Breast epithelium (tissue), 4 donors: ENCODE results near the gene PSIP1. TPM values are rescaled to one million over a fixed set of nuclear protein-coding genes. Genes with fewer than 3 reads are reported as not detected.

ENCODE experiments used
- DNase-seq, 2 donors: peaks; one replicate each; pipeline ENCODE4 v3.0.0-alpha.2; 2019; ENCODE audit warnings: low spot score in 2 of 2
- H3K27ac ChIP-seq, 2 donors: fragments of 200-600 bp; sonication (generic) in 1 of 2; one replicate each; pipeline ENCODE4 v1.5.1; 2016 to 2019; ENCODE audit warnings: mild to moderate bottlenecking in 1 of 2
- H3K27me3 ChIP-seq, 2 donors: fragments of 200-600 bp; sonication (generic) in 1 of 2; one replicate each; pipeline versions ENCODE4 v1.5.1 to v1.6.0; 2017 to 2019; ENCODE audit warnings: control low read depth in 1 of 2, mild to moderate bottlenecking in 1 of 2
- H3K36me3 ChIP-seq: fragments of 200-600 bp; one replicate; pipeline ENCODE4 v1.5.1; 2019
- H3K4me1 ChIP-seq, 2 donors: fragments of 200-600 bp; sonication (generic); one replicate each; pipeline ENCODE4 v1.5.1; 2016 to 2019; ENCODE audit warnings: control low read depth in 1 of 2
- H3K4me3 ChIP-seq, 3 donors: fragments of 200-600 bp; sonication (generic); 1 replicate in 2 of 3; 2 replicates in 1 of 3; pipeline ENCODE4 v1.5.1; 2016 to 2019; ENCODE audit warnings: mild to moderate bottlenecking in 3 of 3, moderate library complexity in 2 of 3
- H3K9me3 ChIP-seq, 2 donors: fragments of 200-600 bp; sonication (generic) in 1 of 2; one replicate each; pipeline ENCODE4 v1.5.1; 2016 to 2019; ENCODE audit warnings: control low read depth in 1 of 2
- POLR2A ChIP-seq: fragments of 450-650 bp; IDR thresholded peaks from one replicate; pipeline ENCODE4 v1.6.1; 2016; ENCODE audit warnings: antibody characterized with exemption, mild to moderate bottlenecking, moderate library complexity
- POLR2AphosphoS5 ChIP-seq, 3 donors: sonication (generic); formaldehyde crosslinking; IDR thresholded peaks; one replicate each; pipeline ENCODE4 v1.6.1; 2017; ENCODE audit warnings: antibody characterized with exemption in 3 of 3
- intact Hi-C: fragments of 100-400 bp; cut with DNase I; formaldehyde crosslinking; loops from one replicate; pipeline ENCODE4 v1.15.1; 2023; ENCODE audit warnings: low total_unique reads
- total RNA-seq, 3 donors: library from RNA; depleted of rRNA; stranded (reverse); fragments of >200 nt; gene quantifications; one replicate each; pipeline ENCODE4 v1.1.0, GENCODE V29; 2016
- TF ChIP-seq, protein P1 (sequence below), 3 donors: fragments of 450-650 bp; IDR thresholded peaks; one replicate each; pipeline ENCODE4 v1.5.1; 2016 to 2017; ENCODE audit warnings: antibody characterized with exemption in 3 of 3, mild to moderate bottlenecking in 3 of 3, moderate library complexity in 3 of 3

The PSIP1 gene
- total RNA-seq, 3 donors from 2014 or later = 28.0 to 39.1 (median 39.0) TPM

DNA sequence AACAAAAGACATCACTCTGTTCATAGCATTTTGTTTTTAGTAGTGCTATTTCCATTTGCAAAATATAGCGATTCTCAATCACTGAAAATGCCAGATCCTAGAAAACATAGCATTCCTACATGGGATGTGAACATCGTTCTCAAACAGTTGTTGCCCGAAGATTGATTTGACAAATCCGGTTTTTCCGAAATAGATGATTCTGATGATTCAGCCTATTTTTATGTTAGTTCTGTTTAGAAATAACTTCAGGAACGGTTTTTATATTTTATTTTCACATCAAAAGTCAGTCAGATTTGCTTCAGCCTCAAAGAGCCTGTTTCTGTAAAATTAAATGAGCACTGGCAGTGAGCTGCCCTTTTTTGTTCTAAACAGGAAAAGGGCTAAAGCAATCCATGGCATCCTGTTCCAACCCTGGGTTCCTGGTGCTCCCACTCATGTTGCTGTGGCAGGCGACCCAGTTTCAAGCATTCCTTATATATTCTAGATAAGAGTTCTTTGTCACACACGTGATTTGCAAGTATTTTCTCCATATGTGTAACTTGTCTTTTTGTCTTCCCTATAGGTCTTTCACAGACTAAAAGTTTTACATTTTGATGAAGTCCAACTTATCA, 14.2 kb upstream of the PSIP1 start:
- no peak for DNase-seq
- no peaks in the 10 kb centered on the region for H3K9me3 ChIP-seq
- H3K4me3 ChIP-seq = no peak overlapping the region
- no peaks in the 10 kb centered on the region for H3K4me1 ChIP-seq
- H3K27me3 ChIP-seq = no peaks in the 10 kb centered on the region
- H3K27ac ChIP-seq = no peak overlapping the region
- TF ChIP-seq, protein P1, sequence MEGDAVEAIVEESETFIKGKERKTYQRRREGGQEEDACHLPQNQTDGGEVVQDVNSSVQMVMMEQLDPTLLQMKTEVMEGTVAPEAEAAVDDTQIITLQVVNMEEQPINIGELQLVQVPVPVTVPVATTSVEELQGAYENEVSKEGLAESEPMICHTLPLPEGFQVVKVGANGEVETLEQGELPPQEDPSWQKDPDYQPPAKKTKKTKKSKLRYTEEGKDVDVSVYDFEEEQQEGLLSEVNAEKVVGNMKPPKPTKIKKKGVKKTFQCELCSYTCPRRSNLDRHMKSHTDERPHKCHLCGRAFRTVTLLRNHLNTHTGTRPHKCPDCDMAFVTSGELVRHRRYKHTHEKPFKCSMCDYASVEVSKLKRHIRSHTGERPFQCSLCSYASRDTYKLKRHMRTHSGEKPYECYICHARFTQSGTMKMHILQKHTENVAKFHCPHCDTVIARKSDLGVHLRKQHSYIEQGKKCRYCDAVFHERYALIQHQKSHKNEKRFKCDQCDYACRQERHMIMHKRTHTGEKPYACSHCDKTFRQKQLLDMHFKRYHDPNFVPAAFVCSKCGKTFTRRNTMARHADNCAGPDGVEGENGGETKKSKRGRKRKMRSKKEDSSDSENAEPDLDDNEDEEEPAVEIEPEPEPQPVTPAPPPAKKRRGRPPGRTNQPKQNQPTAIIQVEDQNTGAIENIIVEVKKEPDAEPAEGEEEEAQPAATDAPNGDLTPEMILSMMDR (IDR thresholded peaks at IDR 0.05) = no peak
- TF ChIP-seq POLR2AphosphoS5 (IDR thresholded peaks at IDR 0.05) (no peak), POLR2A (no peak)
- intact Hi-C loops = no loop called here
- H3K36me3 ChIP-seq = no peaks in the 10 kb centered on the region

DNA sequence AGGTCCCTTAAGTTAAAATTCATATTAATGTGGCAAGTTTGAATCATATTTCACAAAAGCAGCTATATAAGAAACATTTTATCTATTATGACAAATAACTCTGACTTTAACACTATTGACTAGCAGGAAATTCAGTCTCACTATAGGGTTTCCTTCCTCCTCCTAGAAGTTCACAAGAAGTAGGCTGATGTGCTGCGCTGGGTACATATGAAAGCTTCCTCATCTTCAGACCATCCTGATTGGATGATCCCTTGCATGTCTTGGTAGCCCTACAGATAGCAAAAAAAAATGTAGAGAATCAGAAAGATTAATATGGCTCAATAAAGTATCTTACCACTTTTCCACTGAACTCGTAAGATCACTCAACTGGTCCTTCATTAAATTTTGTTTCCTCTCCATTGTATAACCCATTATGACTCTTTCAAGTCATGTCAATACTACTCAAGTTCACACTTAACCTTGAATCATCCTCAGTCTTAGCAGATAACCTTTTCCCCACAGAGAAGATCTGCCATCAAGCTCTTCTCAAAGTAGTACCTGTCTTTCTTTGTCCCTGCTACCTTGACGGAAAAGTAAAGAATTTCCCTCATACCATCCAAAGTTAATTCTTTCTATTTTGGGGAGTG, 11.5 kb upstream of the PSIP1 start:
- DNase-seq = no peak
- H3K4me1 ChIP-seq = no peaks in the 10 kb centered on the region
- intact Hi-C loops = no loop called here
- H3K9me3 ChIP-seq = no peaks in the 10 kb centered on the region
- no peak overlapping the region for H3K4me3 ChIP-seq
- no peaks in the 10 kb centered on the region for H3K36me3 ChIP-seq
- TF ChIP-seq POLR2A (no peak), POLR2AphosphoS5 (IDR thresholded peaks at IDR 0.05) (no peak)
- TF ChIP-seq, protein P1 (IDR thresholded peaks at IDR 0.05) = no peak
- H3K27ac ChIP-seq = no peak overlapping the region
- H3K27me3 ChIP-seq = no peaks in the 10 kb centered on the region

DNA sequence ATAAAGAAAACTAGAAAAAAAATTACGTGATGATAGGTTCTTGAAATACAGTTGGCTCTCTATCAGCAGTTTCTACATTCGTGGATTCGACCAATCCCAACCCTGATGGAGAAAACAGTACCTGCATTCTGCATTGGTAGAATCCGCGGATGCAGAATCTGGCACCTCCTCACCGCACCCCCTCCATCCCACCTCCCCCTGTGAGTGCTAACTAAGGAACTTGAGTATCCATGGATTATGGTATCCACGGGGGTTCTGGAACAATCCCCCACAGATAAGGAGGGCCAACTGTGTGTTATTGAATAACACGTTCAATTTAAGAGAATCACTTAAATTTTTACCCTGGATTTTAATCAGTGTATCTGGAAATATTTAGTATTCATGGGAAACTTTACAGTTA, 10.5 kb upstream of the PSIP1 start:
- Histone ChIP-seq H3K9me3 (no peaks in the 10 kb centered on the region), H3K4me1 (no peaks in the 10 kb centered on the region), H3K4me3 (no peak overlapping the region), H3K27me3 (no peaks in the 10 kb centered on the region), H3K27ac (no peak overlapping the region), H3K36me3 (no peaks in the 10 kb centered on the region)
- no peak for TF ChIP-seq POLR2A
- TF ChIP-seq POLR2AphosphoS5 (IDR thresholded peaks at IDR 0.05) = no peak
- TF ChIP-seq, protein P1 (IDR thresholded peaks at IDR 0.05) = no peak
- no peak for DNase-seq
- intact Hi-C loops = no loop called here

DNA sequence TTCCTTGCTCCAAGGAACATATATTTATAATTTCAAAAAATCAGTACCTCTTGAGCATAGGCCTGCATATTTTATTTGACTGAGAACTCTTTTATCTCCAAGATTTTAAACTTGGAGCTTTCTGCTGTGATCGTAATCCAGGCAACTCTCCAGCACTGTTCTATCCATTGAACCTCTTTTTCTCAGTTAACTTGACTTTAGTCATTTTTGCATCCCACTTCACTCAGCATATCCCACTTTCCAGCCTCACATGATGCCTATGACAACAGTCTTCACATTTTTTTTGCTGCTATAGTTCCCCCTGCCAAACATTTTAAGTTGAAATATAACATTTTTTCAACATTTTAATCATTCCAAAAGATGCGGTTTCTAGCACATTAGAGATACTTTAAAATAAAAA, 9.1 kb upstream of the PSIP1 start:
- Histone ChIP-seq H3K4me3 (no peak overlapping the region), H3K27me3 (no peaks in the 10 kb centered on the region), H3K27ac (no peak overlapping the region), H3K9me3 (no peaks in the 10 kb centered on the region), H3K4me1 (no peaks in the 10 kb centered on the region), H3K36me3 (no peaks in the 10 kb centered on the region)
- TF ChIP-seq POLR2AphosphoS5 (IDR thresholded peaks at IDR 0.05) = no peak
- TF ChIP-seq POLR2A = no peak
- TF ChIP-seq, protein P1 (IDR thresholded peaks at IDR 0.05) = no peak
- intact Hi-C loops = no loop called here
- no peak for DNase-seq

DNA sequence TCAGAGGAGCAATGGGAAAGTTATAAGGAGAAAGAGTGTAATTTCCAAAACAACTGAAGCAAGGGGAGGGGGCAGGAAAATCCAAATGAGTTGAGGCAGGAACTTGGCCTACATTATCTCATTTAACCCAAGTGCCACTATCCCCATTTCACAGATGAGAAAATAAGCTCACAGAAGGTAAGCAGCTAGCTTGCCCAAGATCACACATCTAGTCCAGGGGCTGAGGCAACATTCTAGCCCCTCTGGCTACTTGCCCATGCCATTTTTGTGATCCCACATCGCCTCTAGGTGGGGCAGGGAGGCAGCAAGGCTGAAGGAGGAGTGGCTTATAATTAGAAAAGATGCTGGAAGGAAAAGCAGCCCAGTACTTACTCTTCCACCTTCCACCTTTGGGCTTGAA, 2.6 kb upstream of the PSIP1 start:
- Histone ChIP-seq H3K4me1 (no peaks in the 10 kb centered on the region), H3K27ac (no peak overlapping the region), H3K9me3 (no peaks in the 10 kb centered on the region), H3K27me3 (no peaks in the 10 kb centered on the region), H3K4me3 (no peak overlapping the region), H3K36me3 (no peaks in the 10 kb centered on the region)
- intact Hi-C loops = no loop called here
- TF ChIP-seq POLR2AphosphoS5 (IDR thresholded peaks at IDR 0.05) (no peak), POLR2A (no peak)
- TF ChIP-seq, protein P1 (IDR thresholded peaks at IDR 0.05) = no peak
- DNase-seq = no peak
